HT1080 (cell line): ENCODE results near the gene BTF3L4. TPM values are rescaled to one million over a fixed set of nuclear protein-coding genes. Genes with fewer than 3 reads are reported as not detected.
A peak's percentile ranks its signal among the peaks of the same experiment; 100 is the strongest.

Experiments
- DNase-seq: peaks from one replicate; pipeline ENCODE4 v3.0.0-alpha.2; 2015; ENCODE audit warnings: low read depth
- total RNA-seq: library from RNA; depleted of rRNA; stranded (reverse); fragments of >200 nt; shearing (Covaris generic); gene quantifications from 2 replicates; pipeline ENCODE4 v1.2.3, GENCODE V29; 2014; rRNA removed

BTF3L4 gene
- total RNA-seq, 1 experiment from 2014 or later, result 50.8 TPM

DNA sequence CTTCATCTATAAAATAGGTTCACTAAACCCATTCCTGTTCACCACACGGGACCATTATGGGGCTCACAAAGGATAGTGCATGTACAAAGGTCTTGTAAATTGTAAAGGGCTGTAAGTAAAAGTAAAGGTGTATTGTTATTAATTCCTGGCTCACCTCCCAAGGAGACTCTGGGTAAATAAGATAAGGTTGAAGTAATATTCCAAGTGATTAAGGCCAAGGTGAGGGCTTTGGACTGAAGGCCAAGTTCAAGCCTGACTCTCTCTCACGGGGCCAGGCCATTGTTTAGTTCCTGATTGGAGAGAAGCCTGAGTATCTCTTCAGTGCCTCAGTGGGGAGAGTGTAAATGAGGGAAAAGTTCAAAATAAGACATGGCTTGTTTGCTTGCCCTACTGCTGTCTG is 66.3 kb downstream of the BTF3L4 start:
- DNase-seq, result no peak

- DNase-seq, result no peak
Measured at GRCh38 chr1:52123622-52124021, 67.5 kb downstream of the BTF3L4 start.

- no peak for DNase-seq
Measured at GRCh38 chr1:52125736-52126359, 69.8 kb downstream of the BTF3L4 start.

- peak; percentile 38 for DNase-seq
Measured at GRCh38 chr1:52127181-52128180, 71.4 kb downstream of the BTF3L4 start.

DNA sequence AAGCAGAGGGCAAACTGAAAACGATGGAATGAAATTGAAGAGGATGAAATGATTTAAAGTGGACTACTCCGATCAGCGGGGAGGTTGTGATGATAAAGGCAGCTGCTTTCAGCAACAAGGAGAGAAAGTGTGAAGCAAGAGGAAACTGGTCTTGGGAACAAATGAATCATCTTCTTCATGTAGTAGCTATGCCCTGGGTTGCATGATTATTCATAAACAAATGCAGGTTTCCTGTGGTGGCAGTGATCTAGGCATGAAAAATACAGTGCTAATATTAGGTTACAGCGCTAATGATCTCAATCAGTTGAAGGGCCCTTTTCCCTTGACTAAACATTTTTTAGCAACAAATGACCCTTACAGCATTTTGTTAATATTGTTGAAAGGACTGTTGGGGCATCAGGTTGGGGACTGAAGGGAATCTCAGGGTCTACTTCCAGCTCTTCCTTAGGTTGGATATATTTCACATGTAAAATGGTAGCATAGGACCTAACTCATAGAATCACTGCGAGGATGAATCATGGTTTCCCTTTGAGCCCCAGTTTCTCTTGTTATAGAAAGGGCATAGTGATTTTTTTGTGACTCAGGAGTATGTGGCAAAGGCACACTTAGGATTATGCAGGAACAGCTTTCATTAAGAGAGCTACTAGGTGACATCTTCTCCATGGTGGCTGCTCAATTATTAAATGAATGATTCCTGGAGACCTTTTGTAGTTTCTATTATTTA is 83.9 kb downstream of the BTF3L4 start:
- peak; percentile 81 for DNase-seq

Other genes starting within 250 kb of the BTF3L4 start
- 57.0 and 57.8 TPM in 2 replicates for gene NRDC, start 177.6 kb upstream of the BTF3L4 start, total RNA-seq
- gene RAB3B, start 65.6 kb upstream of the BTF3L4 start, total RNA-seq, result 20.5 and 23.3 TPM in 2 replicates
- 15.4 and 16.2 TPM in 2 replicates for gene KTI12, start 22.5 kb upstream of the BTF3L4 start, total RNA-seq
- gene TXNDC12, start 1.1 kb upstream of the BTF3L4 start, total RNA-seq, result 68.9 and 76.2 TPM in 2 replicates
- gene ZFYVE9, start 85.8 kb downstream of the BTF3L4 start, total RNA-seq, result 15.5 and 22.5 TPM in 2 replicates